ENCODE data around the gene UBE2K.
"Not testable (repeated sequence)": the region's sequence is repeated elsewhere in the genome, so short reads cannot be mapped to it uniquely, and the experiment has no call there.

DNA sequence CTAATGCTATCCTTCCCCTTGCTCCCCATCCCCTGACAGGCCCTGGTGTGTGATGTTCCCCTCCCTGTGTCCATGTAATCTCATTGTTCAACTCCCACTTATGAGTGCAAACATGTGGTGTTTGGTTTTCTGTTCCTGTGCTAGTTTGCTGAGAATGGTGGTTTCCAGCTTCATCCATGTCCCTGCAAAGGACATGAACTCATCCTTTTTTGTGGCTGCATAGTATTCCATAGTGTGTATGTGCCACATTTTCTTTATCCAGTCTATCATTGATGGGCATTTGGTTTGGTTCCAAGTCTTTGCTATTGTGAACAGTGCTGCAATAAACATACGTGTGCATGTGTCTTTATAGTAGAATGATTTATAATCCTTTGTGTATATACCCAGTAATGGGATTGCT lies 27.6 kb upstream of the UBE2K start:
- not testable (repeated sequence) for TF ChIP-seq POLR2A, POLR2AphosphoS5 (IDR thresholded peaks at IDR 0.05)
- TF ChIP-seq, protein P1, sequence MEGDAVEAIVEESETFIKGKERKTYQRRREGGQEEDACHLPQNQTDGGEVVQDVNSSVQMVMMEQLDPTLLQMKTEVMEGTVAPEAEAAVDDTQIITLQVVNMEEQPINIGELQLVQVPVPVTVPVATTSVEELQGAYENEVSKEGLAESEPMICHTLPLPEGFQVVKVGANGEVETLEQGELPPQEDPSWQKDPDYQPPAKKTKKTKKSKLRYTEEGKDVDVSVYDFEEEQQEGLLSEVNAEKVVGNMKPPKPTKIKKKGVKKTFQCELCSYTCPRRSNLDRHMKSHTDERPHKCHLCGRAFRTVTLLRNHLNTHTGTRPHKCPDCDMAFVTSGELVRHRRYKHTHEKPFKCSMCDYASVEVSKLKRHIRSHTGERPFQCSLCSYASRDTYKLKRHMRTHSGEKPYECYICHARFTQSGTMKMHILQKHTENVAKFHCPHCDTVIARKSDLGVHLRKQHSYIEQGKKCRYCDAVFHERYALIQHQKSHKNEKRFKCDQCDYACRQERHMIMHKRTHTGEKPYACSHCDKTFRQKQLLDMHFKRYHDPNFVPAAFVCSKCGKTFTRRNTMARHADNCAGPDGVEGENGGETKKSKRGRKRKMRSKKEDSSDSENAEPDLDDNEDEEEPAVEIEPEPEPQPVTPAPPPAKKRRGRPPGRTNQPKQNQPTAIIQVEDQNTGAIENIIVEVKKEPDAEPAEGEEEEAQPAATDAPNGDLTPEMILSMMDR (IDR thresholded peaks at IDR 0.05), result not testable (repeated sequence)
